Ovary (tissue), 9 donors: ENCODE results near the gene SYT6. TPM values are rescaled to one million over a fixed set of nuclear protein-coding genes. Genes with fewer than 3 reads are reported as not detected.

Experiments
- DNase-seq, 5 donors: peaks; one replicate each; pipeline ENCODE4 v3.0.0-alpha.2; 2019 to 2020
- H3K27ac ChIP-seq, 2 donors: fragments of 200-600 bp; one replicate each; pipeline versions ENCODE4 v1.5.1 to v1.8.0; 2019 to 2022
- H3K27me3 ChIP-seq: fragments of 200-600 bp; one replicate; pipeline ENCODE4 v1.8.0; 2022
- H3K36me3 ChIP-seq: fragments of 200-600 bp; sonication (generic); one replicate; pipeline ENCODE4 v1.5.1; 2019
- H3K4me1 ChIP-seq: one replicate; pipeline ENCODE4 v1.8.1; 2013; ENCODE audit warnings: mild to moderate bottlenecking, moderate library complexity; ENCODE audit not compliant: insufficient read depth
- H3K4me3 ChIP-seq: fragments of 200-600 bp; sonication (generic); one replicate; pipeline ENCODE4 v1.5.1; 2017
- H3K9me3 ChIP-seq, 2 donors: fragments of 200-600 bp in 1 of 2; sonication (generic) in 1 of 2; one replicate each; pipeline versions ENCODE4 v1.5.1 to v1.8.1; 2013 to 2019; ENCODE audit warnings: mild to moderate bottlenecking in 1 of 2, moderate library complexity in 1 of 2
- EP300 ChIP-seq: sonication (generic); formaldehyde crosslinking; IDR thresholded peaks from one replicate; pipeline ENCODE4 v1.6.1; 2017; ENCODE audit warnings: antibody characterized with exemption
- POLR2A ChIP-seq: fragments of 450-650 bp; IDR thresholded peaks from one replicate; pipeline ENCODE4 v1.6.1; 2017; ENCODE audit warnings: antibody characterized with exemption, mild to moderate bottlenecking, moderate library complexity
- WGBS, 3 donors: extraction: QIAGEN DNeasy Blood & Tissue Kit in 1 of 3; methylation state at CpG; one replicate each; pipeline versions ENCODE4 v1.1.5 to v1.1.7; 2013 to 2017; 5-methylcytosine and 5-hydroxymethylcytosine counted together
- intact Hi-C, 4 donors: fragments of 100-400 bp; cut with DNase I; formaldehyde crosslinking; loops; one replicate each; pipeline versions ENCODE4 v1.11.0 to v1.15.1; 2022 to 2023
- polyA plus RNA-seq, 2 donors: library from polyadenylated mRNA; stranded (reverse); fragments of 200-250 nt in 1 of 2; fragments of 350-450 nt in 1 of 2; fragmentation: Illumina TruSeq in 1 of 2; extraction: RNeasy Lipid Tissue Mini Kit (QIAGEN cat#74804) in 1 of 2; gene quantifications; one replicate each; pipeline ENCODE4 v1.2.3, GENCODE V29; 2013 to 2014
- total RNA-seq, 7 donors: library from RNA; depleted of rRNA in 2 of 7; stranded (reverse); fragments of >200 nt in 2 of 7; fragmentation: NEBNext Ultra II Directional in 3 of 7; extraction: Animal tissue kit (Norgen Biotek cat#: 25700) in 3 of 7; gene quantifications; one replicate each; pipeline versions ENCODE4 v1.1.0 to v1.2.4, GENCODE V29; 2016 to 2023
- TF ChIP-seq, protein P1 (sequence below), 3 donors: fragments of 450-650 bp in 2 of 3; fragments of 200-600 bp in 1 of 3; IDR thresholded peaks; one replicate each; pipeline versions ENCODE4 v1.5.1 to v1.8.0; 2016 to 2022; ENCODE audit warnings: antibody characterized with exemption in 3 of 3, mild to moderate bottlenecking in 1 of 3
- donor health status: DM: no; HTN: no; CAD: no; lungs with moderate emphysema.
- donor health status: DM: no; HTN: no; CAD: no.
- donor health status: Bipolar disorder and iron deficiency.
- donor health status: DM: yes; HTN: yes; CAD: no.
- donor health status: DM: no; HTN: no; CAD: no.
- donor health status: DM: yes; HTN: yes; CAD: no.

The SYT6 gene
- total and polyA plus RNA-seq, 9 donors: 0.13 to 2.2 (median 0.35) TPM

GRCh38 chr1:114090738-114091505 is 62.7 kb downstream of the SYT6 start:
- no peak for DNase-seq
- TF ChIP-seq POLR2A: no peak
- Histone ChIP-seq H3K9me3 (no peaks in the 10 kb centered on the region), H3K27me3 (no peaks in the 10 kb centered on the region), H3K4me1 (no peaks in the 10 kb centered on the region), H3K4me3 (no peak overlapping the region), H3K27ac (no peak overlapping the region), H3K36me3 (no peaks in the 10 kb centered on the region)
- 86 to 87% (median 87%) methylated on average over 11 of the region's 11 CpGs for WGBS, 3 donors
- intact Hi-C loops: no loop called here

DNA sequence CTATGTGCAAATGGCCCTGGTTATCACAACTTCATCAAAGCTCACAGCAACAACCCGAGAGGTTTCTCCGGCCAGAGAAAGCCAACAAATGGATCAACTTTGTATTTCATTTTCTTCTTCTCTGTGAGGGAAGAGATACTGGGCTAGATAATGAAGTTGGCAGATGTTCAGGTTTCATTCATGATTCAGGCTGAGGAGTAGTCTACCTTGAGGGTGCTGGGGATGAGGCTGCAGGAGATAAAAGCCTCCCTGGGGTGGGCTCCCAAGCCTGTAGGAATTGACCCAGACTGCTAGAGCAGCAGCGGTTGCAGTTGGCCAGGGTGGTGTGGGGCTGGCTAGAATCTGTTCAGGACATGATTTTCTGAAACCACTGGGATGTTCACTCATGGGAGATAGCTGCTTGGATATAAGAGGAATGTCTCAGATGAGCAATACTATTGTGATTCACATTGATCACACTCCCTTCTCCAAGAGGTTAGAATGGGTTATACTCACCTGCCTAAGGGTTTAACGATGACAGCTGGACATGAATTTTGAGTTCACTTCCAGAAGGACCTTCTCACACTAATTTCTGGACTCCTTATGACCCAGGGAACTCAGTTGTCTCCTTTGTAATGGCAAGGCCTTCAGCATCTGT is 64.0 kb downstream of the SYT6 start:
- no peak for DNase-seq
- no peak overlapping the region for H3K4me3 ChIP-seq
- no peak overlapping the region for H3K27ac ChIP-seq
- intact Hi-C loops: no loop called here
- H3K36me3 ChIP-seq: no peaks in the 10 kb centered on the region
- H3K27me3 ChIP-seq: no peaks in the 10 kb centered on the region
- H3K4me1 ChIP-seq: no peaks in the 10 kb centered on the region
- WGBS, 3 donors: 87 to 89% (median 88%) methylated on average over 4 of the region's 4 CpGs
- TF ChIP-seq POLR2A: no peak
- TF ChIP-seq, protein P1, sequence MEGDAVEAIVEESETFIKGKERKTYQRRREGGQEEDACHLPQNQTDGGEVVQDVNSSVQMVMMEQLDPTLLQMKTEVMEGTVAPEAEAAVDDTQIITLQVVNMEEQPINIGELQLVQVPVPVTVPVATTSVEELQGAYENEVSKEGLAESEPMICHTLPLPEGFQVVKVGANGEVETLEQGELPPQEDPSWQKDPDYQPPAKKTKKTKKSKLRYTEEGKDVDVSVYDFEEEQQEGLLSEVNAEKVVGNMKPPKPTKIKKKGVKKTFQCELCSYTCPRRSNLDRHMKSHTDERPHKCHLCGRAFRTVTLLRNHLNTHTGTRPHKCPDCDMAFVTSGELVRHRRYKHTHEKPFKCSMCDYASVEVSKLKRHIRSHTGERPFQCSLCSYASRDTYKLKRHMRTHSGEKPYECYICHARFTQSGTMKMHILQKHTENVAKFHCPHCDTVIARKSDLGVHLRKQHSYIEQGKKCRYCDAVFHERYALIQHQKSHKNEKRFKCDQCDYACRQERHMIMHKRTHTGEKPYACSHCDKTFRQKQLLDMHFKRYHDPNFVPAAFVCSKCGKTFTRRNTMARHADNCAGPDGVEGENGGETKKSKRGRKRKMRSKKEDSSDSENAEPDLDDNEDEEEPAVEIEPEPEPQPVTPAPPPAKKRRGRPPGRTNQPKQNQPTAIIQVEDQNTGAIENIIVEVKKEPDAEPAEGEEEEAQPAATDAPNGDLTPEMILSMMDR (IDR thresholded peaks at IDR 0.05): no peak
- no peak for TF ChIP-seq EP300
- H3K9me3 ChIP-seq: no peaks in the 10 kb centered on the region

GRCh38 chr1:114088392-114089299 is 65.0 kb downstream of the SYT6 start:
- no peak for DNase-seq
- H3K27ac ChIP-seq: no peak overlapping the region
- TF ChIP-seq, protein P1 (IDR thresholded peaks at IDR 0.05): no peak
- TF ChIP-seq POLR2A: no peak
- TF ChIP-seq EP300: no peak
- no peaks in the 10 kb centered on the region for H3K4me1 ChIP-seq
- no peaks in the 10 kb centered on the region for H3K27me3 ChIP-seq
- H3K4me3 ChIP-seq: no peak overlapping the region
- H3K36me3 ChIP-seq: no peaks in the 10 kb centered on the region
- 74 to 80% (median 77%) methylated on average over 13 of the region's 13 CpGs for WGBS, 3 donors
- no peaks in the 10 kb centered on the region for H3K9me3 ChIP-seq
- intact Hi-C loops: no loop called here

DNA sequence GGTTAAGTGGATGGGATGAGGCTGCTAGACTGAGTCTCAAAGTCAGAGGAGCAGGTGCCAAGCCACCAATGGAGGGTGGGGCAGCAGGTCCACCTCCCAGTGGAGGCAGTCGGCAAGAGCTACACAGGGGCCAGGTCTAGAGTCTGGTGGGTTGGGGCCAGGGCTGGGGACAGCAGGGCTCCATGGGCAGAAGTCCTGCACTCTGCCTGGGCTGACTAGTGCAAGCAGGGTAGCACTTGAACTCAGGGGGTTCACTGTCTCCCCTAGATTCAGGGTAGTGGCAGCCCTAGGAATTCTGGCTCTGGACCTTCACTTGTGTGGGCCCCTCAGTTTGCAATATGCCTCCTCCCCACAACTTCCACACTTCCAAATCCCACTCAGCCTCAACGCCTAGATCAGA is 66.2 kb downstream of the SYT6 start:
- Histone ChIP-seq H3K4me1 (no peaks in the 10 kb centered on the region), H3K36me3 (no peaks in the 10 kb centered on the region), H3K27ac (no peak overlapping the region), H3K4me3 (no peak overlapping the region), H3K9me3 (no peaks in the 10 kb centered on the region), H3K27me3 (no peaks in the 10 kb centered on the region)
- DNase-seq: no peak
- intact Hi-C loops: no loop called here
- WGBS, 3 donors: 85 to 98% (median 88%) methylated on average over 2 of the region's 2 CpGs
- TF ChIP-seq POLR2A: no peak
- TF ChIP-seq, protein P1 (IDR thresholded peaks at IDR 0.05): no peak
- no peak for TF ChIP-seq EP300
